ENCODE measurements around the gene AMZ2.

- TF ChIP-seq, protein P1, sequence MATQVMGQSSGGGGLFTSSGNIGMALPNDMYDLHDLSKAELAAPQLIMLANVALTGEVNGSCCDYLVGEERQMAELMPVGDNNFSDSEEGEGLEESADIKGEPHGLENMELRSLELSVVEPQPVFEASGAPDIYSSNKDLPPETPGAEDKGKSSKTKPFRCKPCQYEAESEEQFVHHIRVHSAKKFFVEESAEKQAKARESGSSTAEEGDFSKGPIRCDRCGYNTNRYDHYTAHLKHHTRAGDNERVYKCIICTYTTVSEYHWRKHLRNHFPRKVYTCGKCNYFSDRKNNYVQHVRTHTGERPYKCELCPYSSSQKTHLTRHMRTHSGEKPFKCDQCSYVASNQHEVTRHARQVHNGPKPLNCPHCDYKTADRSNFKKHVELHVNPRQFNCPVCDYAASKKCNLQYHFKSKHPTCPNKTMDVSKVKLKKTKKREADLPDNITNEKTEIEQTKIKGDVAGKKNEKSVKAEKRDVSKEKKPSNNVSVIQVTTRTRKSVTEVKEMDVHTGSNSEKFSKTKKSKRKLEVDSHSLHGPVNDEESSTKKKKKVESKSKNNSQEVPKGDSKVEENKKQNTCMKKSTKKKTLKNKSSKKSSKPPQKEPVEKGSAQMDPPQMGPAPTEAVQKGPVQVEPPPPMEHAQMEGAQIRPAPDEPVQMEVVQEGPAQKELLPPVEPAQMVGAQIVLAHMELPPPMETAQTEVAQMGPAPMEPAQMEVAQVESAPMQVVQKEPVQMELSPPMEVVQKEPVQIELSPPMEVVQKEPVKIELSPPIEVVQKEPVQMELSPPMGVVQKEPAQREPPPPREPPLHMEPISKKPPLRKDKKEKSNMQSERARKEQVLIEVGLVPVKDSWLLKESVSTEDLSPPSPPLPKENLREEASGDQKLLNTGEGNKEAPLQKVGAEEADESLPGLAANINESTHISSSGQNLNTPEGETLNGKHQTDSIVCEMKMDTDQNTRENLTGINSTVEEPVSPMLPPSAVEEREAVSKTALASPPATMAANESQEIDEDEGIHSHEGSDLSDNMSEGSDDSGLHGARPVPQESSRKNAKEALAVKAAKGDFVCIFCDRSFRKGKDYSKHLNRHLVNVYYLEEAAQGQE (IDR thresholded peaks at IDR 0.05; ENCODE audit: insufficient read depth in 1 of 2, low read depth in 2 of 2, low read length in 1 of 2), result no peak
- TF ChIP-seq, protein P2, sequence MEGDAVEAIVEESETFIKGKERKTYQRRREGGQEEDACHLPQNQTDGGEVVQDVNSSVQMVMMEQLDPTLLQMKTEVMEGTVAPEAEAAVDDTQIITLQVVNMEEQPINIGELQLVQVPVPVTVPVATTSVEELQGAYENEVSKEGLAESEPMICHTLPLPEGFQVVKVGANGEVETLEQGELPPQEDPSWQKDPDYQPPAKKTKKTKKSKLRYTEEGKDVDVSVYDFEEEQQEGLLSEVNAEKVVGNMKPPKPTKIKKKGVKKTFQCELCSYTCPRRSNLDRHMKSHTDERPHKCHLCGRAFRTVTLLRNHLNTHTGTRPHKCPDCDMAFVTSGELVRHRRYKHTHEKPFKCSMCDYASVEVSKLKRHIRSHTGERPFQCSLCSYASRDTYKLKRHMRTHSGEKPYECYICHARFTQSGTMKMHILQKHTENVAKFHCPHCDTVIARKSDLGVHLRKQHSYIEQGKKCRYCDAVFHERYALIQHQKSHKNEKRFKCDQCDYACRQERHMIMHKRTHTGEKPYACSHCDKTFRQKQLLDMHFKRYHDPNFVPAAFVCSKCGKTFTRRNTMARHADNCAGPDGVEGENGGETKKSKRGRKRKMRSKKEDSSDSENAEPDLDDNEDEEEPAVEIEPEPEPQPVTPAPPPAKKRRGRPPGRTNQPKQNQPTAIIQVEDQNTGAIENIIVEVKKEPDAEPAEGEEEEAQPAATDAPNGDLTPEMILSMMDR (IDR thresholded peaks at IDR 0.05), result no peak
- no peak for TF ChIP-seq SIN3A (IDR thresholded peaks at IDR 0.05; ENCODE audit: borderline replicate concordance, insufficient read depth, low read depth, low read length)
- no peak for TF ChIP-seq POLR2AphosphoS5 (IDR thresholded peaks at IDR 0.05; ENCODE audit: low read depth, low read length)
- no peak for TF ChIP-seq TCF7L2 (IDR thresholded peaks at IDR 0.05; ENCODE audit: low read depth, low read length)
Observed at GRCh38 chr17:68205808-68206720, 41.8 kb upstream of the AMZ2 start.
